CD4-positive, alpha-beta T cell treated with Interleukin-2 at 100 ng/mL for 4 hours (primary cell): ENCODE data around the gene SUPT4H1.
A peak's percentile ranks its signal among the peaks of the same experiment; 100 is the strongest.

Experiments
- DNase-seq: peaks from one replicate; pipeline ENCODE4 v3.0.0-alpha.2; 2020; ENCODE audit warnings: low spot score

Gene SUPT4H1

DNA sequence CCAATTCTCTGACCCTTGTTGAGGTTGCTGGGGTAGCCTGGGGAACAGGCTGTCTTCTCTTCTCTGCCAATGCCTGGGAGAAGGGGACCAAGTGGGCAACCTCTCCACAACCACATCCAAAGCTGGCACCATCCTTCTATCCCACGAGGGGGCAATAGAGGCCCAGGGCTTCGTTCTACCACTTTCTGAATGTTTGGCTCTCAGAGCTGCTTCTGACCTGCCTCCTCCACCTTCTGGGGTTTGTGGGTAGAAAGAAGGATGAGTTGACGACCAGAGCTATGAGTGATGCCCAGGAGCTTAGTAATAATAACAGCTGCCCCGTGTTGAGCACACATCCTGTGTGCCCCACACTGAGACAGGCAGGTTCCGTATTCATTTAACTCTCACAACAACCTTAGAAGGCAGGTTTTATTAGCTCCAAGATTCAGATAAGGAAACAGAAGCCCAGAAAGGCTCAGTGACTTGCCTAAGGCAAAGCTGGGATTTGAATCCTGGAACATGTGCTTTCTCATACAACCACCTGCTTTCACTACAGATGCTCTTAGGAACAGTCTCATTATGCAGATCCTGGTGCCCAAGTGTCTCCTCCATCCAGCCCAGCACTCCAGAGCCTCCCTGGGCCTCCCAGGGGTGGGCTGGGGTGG is 34.5 kb downstream of the SUPT4H1 start:
- peak; percentile 91 for DNase-seq

GRCh38 chr17:58316260-58316960 is 35.6 kb downstream of the SUPT4H1 start:
- DNase-seq = no peak

DNA sequence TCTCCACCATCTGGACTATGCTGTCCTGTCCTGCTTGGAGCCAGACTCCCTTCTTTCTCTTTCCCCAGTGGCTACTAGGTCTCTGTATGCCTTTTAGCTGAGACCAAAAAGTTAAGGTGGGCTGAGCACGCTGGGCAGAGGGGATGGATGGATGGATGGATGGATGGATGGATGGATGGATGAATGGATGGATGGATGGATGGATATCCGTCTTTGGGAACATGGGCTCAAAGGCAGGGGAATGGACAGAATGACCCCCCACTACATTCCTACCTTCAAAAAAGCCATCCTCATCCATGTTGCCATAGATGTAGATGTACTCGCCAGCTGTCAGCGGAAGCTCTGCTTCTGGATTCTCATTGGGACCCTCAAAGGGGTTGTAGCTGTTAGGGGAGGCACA is 36.3 kb downstream of the SUPT4H1 start:
- no peak for DNase-seq

DNA sequence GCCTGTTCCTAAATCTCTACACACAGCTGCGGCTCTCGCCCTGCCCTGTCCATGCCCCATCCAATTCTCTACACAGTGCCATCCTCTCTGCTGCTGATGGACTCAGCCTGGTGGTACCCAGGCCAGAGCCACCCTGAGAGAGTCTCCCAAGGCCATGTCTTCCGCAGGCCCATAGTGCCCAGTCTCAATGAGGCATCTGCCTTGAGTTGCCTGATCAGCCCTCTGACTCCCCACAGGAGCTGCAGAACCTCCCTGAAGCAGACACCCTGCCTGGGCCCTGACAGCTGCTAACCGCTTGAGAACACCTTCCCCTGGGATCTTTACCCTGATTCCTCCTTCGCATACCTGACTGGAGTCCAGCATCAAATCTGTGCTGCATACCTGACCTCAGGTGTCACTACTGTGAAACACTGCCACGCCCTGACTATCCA is 36.7 kb downstream of the SUPT4H1 start:
- no peak for DNase-seq

- DNase-seq = no peak
Measured at GRCh38 chr17:58314706-58315015, 37.3 kb downstream of the SUPT4H1 start.

- no peak for DNase-seq
Measured at GRCh38 chr17:58313815-58314705, 37.9 kb downstream of the SUPT4H1 start.

- no peak for DNase-seq
Measured at GRCh38 chr17:58312829-58313228, 39.2 kb downstream of the SUPT4H1 start.

GRCh38 chr17:58312021-58312630 is 39.9 kb downstream of the SUPT4H1 start:
- no peak for DNase-seq

- no peak for DNase-seq
Measured at GRCh38 chr17:58311429-58311894, 40.5 kb downstream of the SUPT4H1 start.

DNA sequence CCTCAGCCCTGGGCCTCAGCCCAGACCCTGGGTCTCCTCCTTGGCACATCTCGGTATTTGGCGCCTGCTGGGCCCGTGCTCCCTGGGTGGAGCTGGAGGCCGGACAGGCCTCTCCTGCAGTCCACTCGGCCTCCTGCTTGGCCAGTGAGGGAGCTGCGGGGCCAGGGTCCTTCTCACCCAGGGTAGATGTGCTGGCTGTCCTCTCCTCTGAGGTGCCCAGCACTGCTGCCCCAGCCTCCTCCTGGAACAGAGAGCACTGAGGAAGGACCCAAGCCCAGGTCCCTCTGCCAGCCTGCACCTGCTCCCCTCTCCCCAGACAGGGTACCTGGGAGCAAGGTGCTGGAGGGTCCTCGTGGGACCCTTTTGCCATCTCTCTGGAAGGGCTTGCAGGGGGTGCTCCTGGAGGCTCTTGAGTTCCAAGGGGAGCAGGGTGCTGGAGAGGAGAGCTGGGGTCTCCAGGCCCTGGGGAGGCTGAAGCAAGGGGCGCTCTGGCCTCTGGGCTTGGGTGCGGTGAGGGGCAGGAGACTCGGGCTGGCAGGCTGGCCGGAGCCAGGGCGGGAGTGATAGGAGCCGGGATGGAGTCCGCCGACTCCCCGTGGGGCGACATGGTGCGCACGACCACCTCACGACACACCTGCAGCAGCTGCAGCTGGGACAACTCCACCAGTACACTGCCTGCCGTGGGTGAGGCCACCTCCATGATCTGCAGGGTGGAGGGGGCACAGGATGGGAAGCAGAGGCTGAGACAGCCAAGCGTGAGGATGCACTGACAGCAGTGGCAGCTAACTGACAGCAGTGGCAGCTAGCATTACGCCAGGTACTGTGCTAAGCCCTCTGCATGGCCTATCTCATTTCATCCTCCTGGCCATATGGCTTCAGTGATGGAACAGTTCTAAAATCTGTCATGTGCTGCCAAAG is 41.2 kb downstream of the SUPT4H1 start:
- DNase-seq = no peak

DNA sequence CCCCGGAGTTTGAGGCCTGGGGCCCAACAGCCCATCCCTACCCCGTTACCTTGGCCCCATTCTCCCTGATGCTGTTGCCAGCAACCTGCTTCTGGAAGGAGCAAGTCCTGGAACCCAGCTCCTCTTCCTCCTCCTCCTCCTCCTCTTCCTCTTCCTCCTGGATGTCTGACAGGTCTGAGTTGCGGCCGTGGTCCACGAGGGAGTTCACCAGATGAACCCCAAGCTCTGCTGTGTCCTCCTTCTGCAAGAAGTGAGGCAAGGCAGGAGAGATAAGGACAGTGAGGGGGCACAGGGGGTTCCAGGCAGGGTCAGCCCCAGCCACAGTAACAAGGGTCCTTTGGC is 42.1 kb downstream of the SUPT4H1 start:
- DNase-seq = no peak

DNA sequence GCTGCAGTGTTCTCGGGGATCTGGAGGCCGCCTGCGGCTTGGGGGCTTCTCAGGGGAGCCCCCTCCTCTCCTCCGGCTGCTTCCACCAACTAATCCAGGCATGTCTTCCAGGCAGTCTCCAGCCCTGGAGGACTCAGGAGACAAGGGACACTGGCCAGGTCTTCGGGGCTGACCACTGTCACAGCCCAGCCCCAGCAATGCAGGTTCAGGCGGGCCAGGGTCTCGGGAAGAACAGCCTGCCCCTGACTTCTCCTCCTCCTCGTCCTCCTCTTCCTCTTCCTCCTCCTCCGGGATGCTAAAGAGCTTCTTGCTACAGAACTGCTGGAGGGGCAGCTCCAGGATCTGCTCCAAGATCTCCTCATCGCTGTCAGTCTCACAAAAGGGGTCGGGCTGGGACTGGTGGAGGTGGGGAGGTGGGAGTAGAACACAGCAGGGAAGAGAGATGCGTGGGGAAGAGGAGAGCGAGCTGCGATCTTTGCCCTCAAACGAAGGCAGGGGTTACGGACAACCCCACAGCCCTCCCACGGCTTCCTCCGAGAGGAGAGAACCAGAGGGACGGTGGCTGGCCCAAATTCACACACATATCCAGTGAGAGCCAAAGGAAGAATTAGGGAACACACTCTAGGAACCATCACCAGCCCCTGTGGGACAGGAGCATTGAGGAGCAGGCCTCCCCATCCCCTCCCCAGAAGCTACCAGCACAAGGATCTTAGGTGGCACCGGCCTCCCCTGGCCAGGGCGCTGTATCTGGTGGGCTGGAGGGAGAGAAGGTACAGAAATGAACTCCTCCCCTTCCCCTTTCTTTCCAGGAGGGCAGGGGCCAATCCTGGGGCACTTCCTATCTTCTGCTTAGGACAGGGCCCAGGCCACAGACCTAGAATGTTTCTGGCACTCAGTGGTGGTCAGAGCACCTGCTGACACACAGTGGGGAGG is 42.8 kb downstream of the SUPT4H1 start:
- DNase-seq = no peak

DNA sequence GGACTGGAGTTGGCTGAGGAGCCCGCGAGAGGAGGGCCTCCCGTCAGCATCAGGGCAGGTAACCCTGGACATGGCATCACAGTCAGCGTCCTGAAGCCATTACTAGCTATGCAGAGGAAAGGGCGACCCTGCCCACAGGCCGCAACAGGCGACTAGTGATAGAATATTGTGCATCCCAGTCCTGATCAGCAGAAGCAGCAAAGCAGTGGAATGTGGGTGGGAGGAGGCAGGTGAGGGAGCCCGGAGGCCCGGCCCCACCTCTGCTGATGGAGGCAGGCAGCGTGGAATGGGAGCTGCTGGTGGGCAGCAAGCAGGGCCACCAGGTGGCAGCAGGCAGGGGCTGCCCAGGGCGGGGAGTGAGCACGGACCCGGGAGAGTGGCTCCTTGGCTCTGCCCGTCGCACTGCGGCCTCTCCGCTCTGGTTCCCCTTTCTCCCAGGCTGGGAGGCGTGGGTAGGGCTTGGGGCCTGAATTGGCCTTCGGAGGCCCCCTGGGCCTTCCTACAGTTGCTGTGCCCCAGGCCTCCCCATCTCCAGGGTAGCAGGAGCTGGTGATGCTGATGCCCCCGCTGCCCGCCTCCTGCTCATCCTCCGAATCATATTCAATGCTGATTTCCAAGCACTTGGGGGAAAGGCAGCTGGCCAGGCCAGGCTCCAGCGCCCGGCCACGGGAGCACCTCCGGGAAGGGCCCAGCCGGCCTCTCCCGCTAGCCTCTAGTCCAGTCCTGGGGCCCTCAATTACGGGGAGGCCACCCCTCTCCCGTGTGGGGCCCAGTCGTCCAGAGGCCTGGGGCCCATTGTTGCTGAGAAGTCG is 43.6 kb downstream of the SUPT4H1 start:
- DNase-seq = no peak

DNA sequence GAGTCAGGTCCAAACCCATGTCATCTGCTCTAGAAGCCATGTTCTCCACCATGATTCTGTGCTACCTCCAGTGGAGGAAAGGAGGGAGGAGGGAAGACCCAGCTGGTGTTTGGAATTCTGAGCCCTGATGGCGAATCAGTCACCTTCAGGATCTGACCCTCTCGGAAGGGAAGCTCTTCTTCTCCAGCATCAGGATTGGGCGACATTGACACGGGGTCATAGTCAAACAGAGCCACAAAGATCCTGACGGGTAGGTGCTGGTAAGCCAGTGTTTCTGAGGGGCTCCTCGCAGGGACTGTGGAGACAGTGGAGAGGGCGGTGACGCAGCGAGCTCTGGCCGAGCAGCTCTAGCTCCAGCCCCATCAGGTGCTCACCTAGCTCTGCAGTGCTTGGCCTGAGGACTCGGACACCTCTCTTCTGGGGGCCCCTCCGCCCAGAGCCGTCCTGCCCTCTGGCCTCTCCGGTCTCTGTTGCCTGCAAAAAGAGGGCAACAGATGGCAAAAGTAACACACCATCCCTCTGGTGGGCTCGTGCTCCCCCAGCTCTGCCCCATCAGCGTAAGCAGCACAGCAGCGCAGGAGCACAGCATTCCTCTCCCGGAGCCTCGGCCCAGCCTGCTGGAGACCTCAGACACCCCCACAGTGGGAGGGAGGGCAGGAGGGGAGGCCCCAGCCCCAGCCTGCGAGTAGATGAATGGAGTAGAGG is 44.4 kb downstream of the SUPT4H1 start:
- no peak for DNase-seq

- DNase-seq = no peak
Measured at GRCh38 chr17:58306131-58306951, 45.7 kb downstream of the SUPT4H1 start.

GRCh38 chr17:58305626-58306025 is 46.4 kb downstream of the SUPT4H1 start:
- DNase-seq = no peak

DNA sequence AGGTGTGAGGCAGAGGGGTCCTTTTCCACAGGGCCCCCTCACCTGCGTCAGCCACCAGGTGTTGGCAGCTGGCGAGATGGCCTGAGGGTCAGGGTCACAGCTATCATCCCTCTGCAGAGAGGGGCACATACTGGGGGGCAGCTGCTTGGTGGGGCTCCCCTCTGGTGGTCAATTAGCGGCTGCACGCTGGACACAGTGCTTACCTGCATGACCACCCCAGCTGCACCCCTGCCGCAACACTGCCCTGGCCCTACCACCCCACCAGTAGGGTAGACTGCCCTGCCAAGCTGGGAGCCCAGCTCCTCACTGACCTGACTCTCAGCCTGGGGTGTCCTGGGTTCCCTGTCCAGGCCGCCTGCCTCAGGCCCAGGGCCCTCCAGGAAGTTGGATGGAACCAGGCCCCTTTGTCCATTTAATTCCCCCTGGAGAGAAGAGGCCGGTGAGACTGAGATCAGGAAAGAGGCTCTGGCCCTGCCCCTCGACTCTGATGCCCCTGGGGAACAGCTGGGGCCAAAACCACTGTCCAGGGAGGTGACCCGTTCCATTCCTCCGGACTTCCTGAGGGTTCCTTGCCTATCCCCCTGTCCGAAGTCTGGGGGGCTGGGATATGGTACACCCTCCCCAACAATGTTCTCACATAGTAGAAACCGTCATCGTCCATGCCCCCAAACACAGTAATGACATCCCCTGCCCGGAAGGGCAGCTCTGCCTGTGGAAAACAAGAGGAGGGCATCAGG is 47.1 kb downstream of the SUPT4H1 start:
- no peak for DNase-seq
